Endothelial cell of umbilical vein (primary cell): ENCODE results near the gene PDE7B. TPM values are rescaled to one million over a fixed set of nuclear protein-coding genes. Genes with fewer than 3 reads are reported as not detected.

ENCODE experiments used
- BruUV-seq: library from RNA; stranded (reverse); fragments of 400-500 nt; replicated peaks from 2 replicates; lab custom pipeline; 2021; lab: Mats Ljungman, UMichigan
- CTCF ChIA-PET: fragments of 300-600, 350-600 bp; sonication (Branson Sonifier 250); formaldehyde crosslinking; loops from one replicate; lab custom pipeline; 2021; ENCODE audit warnings: antibody characterized with exemption, inconsistent platforms; lab: Charles Lee
- POLR2A ChIA-PET: fragments of 300-600, 350-600 bp; sonication (Branson Sonifier 250); formaldehyde crosslinking; loops from one replicate; lab custom pipeline; 2021; ENCODE audit warnings: antibody characterized with exemption, inconsistent platforms; lab: Charles Lee
- DNase-seq: peaks from one replicate; pipeline ENCODE4 v3.0.0-alpha.2; 2011; ENCODE audit warnings: low read depth, low spot score
- FAIRE-seq: peaks from 2 replicates; lab custom pipeline; 2011; peaks lifted over from hg19 to GRCh38; lab: Jason Lieb, UNC
- H2AFZ ChIP-seq: 2 replicates; pipeline ENCODE4 v1.6.0; 2012; ENCODE audit warnings: low read depth, low read length, control low read depth, inconsistent platforms
- H3K27ac ChIP-seq: 2 replicates; pipeline ENCODE4 v1.5.1; 2011; ENCODE audit warnings: low read depth, mild to moderate bottlenecking, control low read depth, low read length, moderate library complexity; ENCODE audit not compliant: insufficient read depth
- H3K27me3 ChIP-seq, 2 experiments: 2 replicates each; pipeline versions ENCODE4 v1.6.0 to v1.6.1; 2011; ENCODE audit warnings: low read length in 2 of 2, mixed read lengths in 1 of 2; ENCODE audit not compliant: control insufficient read depth in 2 of 2, insufficient read depth in 2 of 2
- H3K36me3 ChIP-seq, 2 experiments: 2 replicates in 1 of 2; 3 replicates in 1 of 2; pipeline ENCODE4 v1.5.1; 2011; ENCODE audit warnings: low read length in 2 of 2, mild to moderate bottlenecking in 1 of 2, moderate library complexity in 1 of 2; ENCODE audit not compliant: control insufficient read depth in 2 of 2, insufficient read depth in 2 of 2; ENCODE audit errors: extremely low read depth in 1 of 2
- H3K4me1 ChIP-seq: 3 replicates; pipeline ENCODE4 v1.5.1; 2011; ENCODE audit warnings: mild to moderate bottlenecking, low read length; ENCODE audit not compliant: control insufficient read depth, insufficient read depth; ENCODE audit errors: extremely low read depth
- H3K4me2 ChIP-seq: 2 replicates; pipeline ENCODE4 v1.6.1; 2011; ENCODE audit warnings: low read length, control low read depth, mixed read lengths; ENCODE audit not compliant: insufficient read depth
- H3K4me3 ChIP-seq, 3 experiments: fragments of 200-600 bp in 1 of 3; sonication (generic), shearing (Covaris generic) in 1 of 3; replicated peaks in 1 of 3; 2 replicates each; pipeline ENCODE4 v1.5.1; 2011 to 2016; ENCODE audit warnings: control low read depth in 3 of 3, low read length in 3 of 3, mild to moderate bottlenecking in 2 of 3, inconsistent platforms in 1 of 3, low read depth in 1 of 3, moderate library complexity in 1 of 3; ENCODE audit not compliant: insufficient read depth in 1 of 3
- H3K79me2 ChIP-seq: 2 replicates; pipeline ENCODE4 v1.6.0; 2012; ENCODE audit warnings: low read length, inconsistent platforms; ENCODE audit not compliant: control insufficient read depth, insufficient read depth
- H3K9ac ChIP-seq: replicated peaks from 2 replicates; pipeline ENCODE3; 2011; ENCODE audit warnings: low read length, control low read depth; ENCODE audit not compliant: insufficient read depth; ENCODE audit errors: extremely low read depth
- H3K9me1 ChIP-seq: replicated peaks from 3 replicates; pipeline ENCODE4 v1.6.0; 2011; ENCODE audit warnings: mild to moderate bottlenecking, low read length; ENCODE audit not compliant: control insufficient read depth, insufficient read depth; ENCODE audit errors: extremely low read depth
- H3K9me3 ChIP-seq: replicated peaks from 2 replicates; pipeline ENCODE4 v1.5.1; 2012; ENCODE audit warnings: low read length, inconsistent platforms; ENCODE audit not compliant: control insufficient read depth, insufficient read depth
- H4K20me1 ChIP-seq: replicated peaks from 2 replicates; pipeline ENCODE3; 2011; ENCODE audit warnings: mild to moderate bottlenecking, low read length; ENCODE audit not compliant: control insufficient read depth, insufficient read depth; ENCODE audit errors: extremely low read depth
- EZH2 ChIP-seq: IDR thresholded peaks from 2 replicates; pipeline ENCODE4 v1.6.1; 2012; ENCODE audit warnings: borderline replicate concordance, low read depth, mild to moderate bottlenecking, moderate library complexity, low read length, inconsistent platforms; ENCODE audit not compliant: severe bottlenecking
- FOS ChIP-seq: IDR thresholded peaks from 2 replicates; pipeline ENCODE4 v1.6.1; 2011; ENCODE audit warnings: mild to moderate bottlenecking, low read length, moderate library complexity, borderline replicate concordance; ENCODE audit not compliant: insufficient read depth
- GATA2 ChIP-seq: IDR thresholded peaks from 2 replicates; pipeline ENCODE4 v1.7.0; 2011; ENCODE audit warnings: low read depth, mild to moderate bottlenecking, moderate library complexity, mixed read lengths, low read length; ENCODE audit not compliant: insufficient read length, insufficient read depth
- JUN ChIP-seq: IDR thresholded peaks from 2 replicates; pipeline ENCODE4 v1.6.1; 2011; ENCODE audit warnings: borderline replicate concordance, low read depth; ENCODE audit not compliant: insufficient read length, insufficient read depth
- MAX ChIP-seq: IDR thresholded peaks from 2 replicates; pipeline ENCODE4 v1.6.1; 2011; ENCODE audit not compliant: insufficient read depth, insufficient read length
- MYC ChIP-seq: IDR thresholded peaks from one replicate; pipeline ENCODE4 v1.6.1; 2011; ENCODE audit warnings: mild to moderate bottlenecking, low read depth, low read length
- POLR2A ChIP-seq: IDR thresholded peaks from 2 replicates; pipeline ENCODE4 v1.6.1; 2012; ENCODE audit warnings: low read depth, mild to moderate bottlenecking, control low read depth, low read length
- POLR2AphosphoS5 ChIP-seq: IDR thresholded peaks from 2 replicates; pipeline ENCODE4 v1.6.1; 2012; ENCODE audit warnings: low read depth, mild to moderate bottlenecking, control low read depth, low read length, moderate library complexity; ENCODE audit not compliant: insufficient read depth
- dilution Hi-C: fragments of 300-500 bp; cut with MboI; formaldehyde crosslinking; loops from one replicate; pipeline ENCODE4 v1.15.0; 2019; ENCODE audit warnings: low sequenced_read_pairs; ENCODE audit not compliant: extremely low pct_ligation_motif_present
- intact Hi-C: fragments of 100-400 bp; cut with micrococcal nuclease; formaldehyde crosslinking; loops from one replicate; pipeline ENCODE4 v1.10.0; 2022
- polyA plus RNA-seq, 4 experiments: library from polyadenylated mRNA; depleted of rRNA in 3 of 4; stranded (reverse) in 3 of 4; unstranded in 1 of 4; fragments of >200 nt; gene quantifications; 2 replicates each; pipeline versions ENCODE4 v1.2.1 to v1.2.3, GENCODE V29; 2011 to 2012; ENCODE audit warnings: missing spikeins in 1 of 4
- total RNA-seq: library from RNA; stranded (reverse); gene quantifications from 2 replicates; pipeline ENCODE4 v1.2.3, GENCODE V29; 2021

PDE7B gene
- total and polyA plus RNA-seq, 2 donors (not counting 3 experiments of a cell fraction or from before 2014, with no cell fraction given): 20.6 to 25.1 TPM

- intact Hi-C loops: no loop called here
- no peaks in the 10 kb centered on the region for H3K9me1 ChIP-seq
- ChIA-PET POLR2A (no interaction called here), CTCF (no interaction called here)
- no peak overlapping the region for H3K27ac ChIP-seq
- dilution Hi-C loops: no loop called here
- BruUV-seq: no TSS peak
- no peak overlapping the region for H2AFZ ChIP-seq
- DNase-seq: no peak
- no peak overlapping the region for H3K4me2 ChIP-seq
- no peaks in the 10 kb centered on the region for H4K20me1 ChIP-seq
- H3K9me3 ChIP-seq: no peaks in the 10 kb centered on the region
- TF ChIP-seq MYC: no peak
- no peak for TF ChIP-seq JUN
- no peak for TF ChIP-seq MAX
- FAIRE-seq: no peak
- no peaks in the 10 kb centered on the region for H3K27me3 ChIP-seq
- no peak overlapping the region for H3K9ac ChIP-seq
- H3K79me2 ChIP-seq: no peaks in the 10 kb centered on the region
- H3K4me1 ChIP-seq: no peaks in the 10 kb centered on the region
- H3K4me3 ChIP-seq: no peak overlapping the region
- H3K36me3 ChIP-seq: peaks cover 16 to 18% of the 10 kb centered on the region in 2 experiments
These were observed 311.8 kb downstream of the PDE7B start for GRCh38 chr6:136163260-136163659.

GRCh38 chr6:136166815-136167214, 315.3 kb downstream of the PDE7B start:
- no peaks in the 10 kb centered on the region for H3K27me3 ChIP-seq
- no peaks in the 10 kb centered on the region for H3K9me3 ChIP-seq
- no peaks in the 10 kb centered on the region for H3K9me1 ChIP-seq
- H3K36me3 ChIP-seq: peaks cover 14 to 15% of the 10 kb centered on the region in 2 experiments
- TF ChIP-seq GATA2 (no peak), FOS (no peak), JUN (no peak), POLR2AphosphoS5 (no peak), EZH2 (no peak), POLR2A (no peak), MYC (no peak), MAX (no peak)
- FAIRE-seq (no peak), DNase-seq (no peak)
- POLR2A ChIA-PET: no interaction called here
- CTCF ChIA-PET: no interaction called here
- no peak overlapping the region for H3K4me3 ChIP-seq
- no peak overlapping the region for H2AFZ ChIP-seq
- intact Hi-C loops: no loop called here
- H3K4me1 ChIP-seq: no peaks in the 10 kb centered on the region
- no peaks in the 10 kb centered on the region for H4K20me1 ChIP-seq
- no peak overlapping the region for H3K27ac ChIP-seq
- H3K4me2 ChIP-seq: no peak overlapping the region
- no peak overlapping the region for H3K9ac ChIP-seq
- H3K79me2 ChIP-seq: no peaks in the 10 kb centered on the region
- dilution Hi-C loops: no loop called here
- no TSS peak for BruUV-seq
